ENCODE results near the gene NFIC.
A peak's percentile ranks its signal among the peaks of the same experiment; 100 is the strongest.

The NFIC gene

GRCh38 chr19:3469638-3470499 lies 103.5 kb downstream of the NFIC start:
- no peak for DNase-seq (ENCODE audit: low spot score)
- peak overlapping the region; percentile 27 to 42 for H3K27ac ChIP-seq
- H3K4me3 ChIP-seq = no peak overlapping the region
- TF ChIP-seq, protein P1, sequence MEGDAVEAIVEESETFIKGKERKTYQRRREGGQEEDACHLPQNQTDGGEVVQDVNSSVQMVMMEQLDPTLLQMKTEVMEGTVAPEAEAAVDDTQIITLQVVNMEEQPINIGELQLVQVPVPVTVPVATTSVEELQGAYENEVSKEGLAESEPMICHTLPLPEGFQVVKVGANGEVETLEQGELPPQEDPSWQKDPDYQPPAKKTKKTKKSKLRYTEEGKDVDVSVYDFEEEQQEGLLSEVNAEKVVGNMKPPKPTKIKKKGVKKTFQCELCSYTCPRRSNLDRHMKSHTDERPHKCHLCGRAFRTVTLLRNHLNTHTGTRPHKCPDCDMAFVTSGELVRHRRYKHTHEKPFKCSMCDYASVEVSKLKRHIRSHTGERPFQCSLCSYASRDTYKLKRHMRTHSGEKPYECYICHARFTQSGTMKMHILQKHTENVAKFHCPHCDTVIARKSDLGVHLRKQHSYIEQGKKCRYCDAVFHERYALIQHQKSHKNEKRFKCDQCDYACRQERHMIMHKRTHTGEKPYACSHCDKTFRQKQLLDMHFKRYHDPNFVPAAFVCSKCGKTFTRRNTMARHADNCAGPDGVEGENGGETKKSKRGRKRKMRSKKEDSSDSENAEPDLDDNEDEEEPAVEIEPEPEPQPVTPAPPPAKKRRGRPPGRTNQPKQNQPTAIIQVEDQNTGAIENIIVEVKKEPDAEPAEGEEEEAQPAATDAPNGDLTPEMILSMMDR (IDR thresholded peaks at IDR 0.05) = no peak

GRCh38 chr19:3470500-3471128 lies 104.2 kb downstream of the NFIC start:
- no peak for DNase-seq (ENCODE audit: low spot score)
- H3K4me3 ChIP-seq = no peak overlapping the region
- TF ChIP-seq, protein P1 (IDR thresholded peaks at IDR 0.05) = no peak
- peak overlapping the region in 1 of 2 donors; percentile 11 for H3K27ac ChIP-seq

DNA sequence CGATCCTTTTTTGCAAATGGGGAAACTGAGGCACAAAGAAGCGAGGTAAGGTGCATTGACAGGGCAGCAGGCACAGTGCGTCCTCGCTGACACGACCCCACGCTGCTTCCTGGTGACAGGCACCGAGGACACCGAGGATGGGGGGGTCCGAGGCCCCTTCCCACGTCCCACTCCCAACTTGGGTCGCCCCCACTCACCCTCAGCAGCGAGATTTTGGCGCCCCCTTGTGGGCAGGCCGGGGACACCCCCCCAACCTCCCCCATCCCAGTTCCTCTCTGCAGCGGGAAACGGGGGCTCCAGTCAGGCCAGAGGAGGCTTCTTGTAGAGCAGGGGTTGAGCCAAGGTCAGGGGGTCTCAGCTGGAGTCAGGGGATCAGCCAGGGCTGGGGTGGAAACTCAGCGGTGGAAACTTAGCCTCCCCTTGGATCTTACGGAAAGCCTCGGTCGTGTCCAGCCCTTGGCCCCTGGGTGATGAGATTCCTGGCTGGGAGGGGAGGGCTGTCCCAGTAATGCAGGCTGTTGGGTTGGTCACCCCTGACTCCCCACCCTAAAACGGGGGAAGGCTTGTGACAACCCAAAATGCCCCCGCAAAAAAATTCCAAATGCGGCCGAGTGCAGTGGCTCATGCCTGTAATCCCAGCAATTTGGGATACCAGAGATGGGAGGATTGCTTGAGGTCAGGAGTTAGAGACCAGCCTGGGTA lies 105.7 kb downstream of the NFIC start:
- DNase-seq (ENCODE audit: low spot score) = peak; percentile 73
- Histone ChIP-seq H3K27ac (no peak overlapping the region), H3K4me3 (peak overlapping the region; percentile 7)
- TF ChIP-seq, protein P1 (IDR thresholded peaks at IDR 0.05) = peak; percentile 90

DNA sequence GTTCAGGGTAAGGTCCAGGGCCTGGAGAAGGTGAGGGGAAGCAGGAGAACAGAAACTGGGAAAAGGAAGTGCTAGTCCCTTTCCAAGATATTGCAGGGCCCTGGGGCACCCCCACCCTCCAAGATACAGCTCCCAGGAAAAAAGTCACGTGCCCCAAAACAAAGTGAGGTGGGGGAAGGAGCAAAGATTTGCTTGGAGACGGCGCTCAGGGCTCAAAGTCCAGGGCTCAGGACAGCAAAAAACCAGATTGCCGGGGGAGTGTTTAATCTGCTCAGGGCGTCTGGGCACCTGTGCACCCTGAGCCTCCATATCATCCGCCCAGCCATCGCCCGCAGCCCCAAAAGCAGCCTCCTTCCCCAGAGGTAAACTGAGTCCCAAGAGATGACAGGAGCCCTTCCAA lies 107.6 kb downstream of the NFIC start:
- DNase-seq (ENCODE audit: low spot score) = no peak
- Histone ChIP-seq H3K4me3 (no peak overlapping the region), H3K27ac (no peak overlapping the region)
- TF ChIP-seq, protein P1 (IDR thresholded peaks at IDR 0.05) = no peak

DNA sequence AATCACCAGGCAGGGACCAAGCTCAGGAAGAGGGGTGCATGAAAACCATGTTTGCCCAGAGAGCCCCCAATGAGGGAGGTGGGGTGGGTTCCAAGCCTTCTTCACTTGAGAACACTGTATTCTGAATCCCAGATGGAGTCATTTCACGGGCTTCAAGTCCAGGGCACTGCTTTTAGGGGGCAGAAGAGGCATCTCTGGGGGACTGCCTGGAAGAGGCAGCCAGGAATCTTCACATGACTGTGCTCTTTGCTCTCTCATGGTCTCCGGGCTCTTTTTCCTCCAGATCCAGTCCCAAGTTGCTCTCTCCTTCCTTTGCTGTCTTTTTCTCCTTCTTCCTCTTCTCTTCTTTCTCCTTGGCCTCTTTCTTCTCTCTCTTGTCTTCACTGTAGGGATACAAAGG lies 108.2 kb downstream of the NFIC start:
- TF ChIP-seq, protein P1 (IDR thresholded peaks at IDR 0.05) = no peak
- H3K27ac ChIP-seq = no peak overlapping the region

DNA sequence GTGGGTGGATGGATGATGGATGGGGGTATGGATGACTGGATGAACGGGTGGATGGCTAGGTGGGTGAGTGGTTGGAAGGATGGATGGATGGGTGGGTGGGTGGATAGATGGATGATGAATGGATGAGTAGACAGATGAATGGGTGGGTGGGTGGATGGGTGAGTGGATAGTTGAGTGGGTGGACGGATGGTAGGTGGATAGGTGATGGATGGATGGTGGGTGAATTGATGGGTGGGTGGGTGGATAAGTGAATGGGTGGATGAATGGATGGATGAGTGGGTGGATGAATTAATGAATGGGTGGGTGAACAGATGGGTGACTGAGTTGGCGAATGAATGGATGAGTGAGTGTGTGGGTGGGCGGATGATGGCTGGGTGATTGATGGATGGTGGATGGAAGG lies 109.1 kb downstream of the NFIC start:
- no peak overlapping the region for H3K4me3 ChIP-seq
- DNase-seq (ENCODE audit: low spot score) = no peak
- TF ChIP-seq, protein P1 (IDR thresholded peaks at IDR 0.05) = no peak

More for the DNA sequence above, 108.2 kb downstream of the NFIC start:
- DNase-seq (ENCODE audit: low spot score) = no peak
- no peak overlapping the region for H3K4me3 ChIP-seq

More for the DNA sequence above, 109.1 kb downstream of the NFIC start:
- no peak overlapping the region for H3K27ac ChIP-seq
